ENCODE data around the gene LCORL.

Gene LCORL

DNA sequence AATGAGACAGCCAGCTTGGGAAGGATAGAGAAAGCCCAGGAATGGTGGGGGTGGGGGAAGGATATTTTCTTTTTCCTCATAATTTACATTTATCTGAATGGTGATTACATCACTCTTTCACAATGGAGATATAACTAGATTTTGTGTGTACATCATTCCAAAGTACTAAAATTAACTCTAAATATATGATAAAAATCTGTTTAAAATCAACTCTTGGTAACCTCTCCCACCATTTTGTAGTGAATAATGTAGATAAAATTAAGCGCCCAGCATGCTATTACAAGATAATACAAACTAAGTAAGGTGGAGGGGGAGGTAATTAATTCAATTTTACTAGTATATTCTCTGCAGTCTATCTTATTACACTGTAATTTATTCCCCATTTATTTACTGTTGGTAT is 131.9 kb downstream of the LCORL start:
- H3K4me3 ChIP-seq (ENCODE audit: low read depth, low read length): no peak overlapping the region
- TF ChIP-seq, protein P1, sequence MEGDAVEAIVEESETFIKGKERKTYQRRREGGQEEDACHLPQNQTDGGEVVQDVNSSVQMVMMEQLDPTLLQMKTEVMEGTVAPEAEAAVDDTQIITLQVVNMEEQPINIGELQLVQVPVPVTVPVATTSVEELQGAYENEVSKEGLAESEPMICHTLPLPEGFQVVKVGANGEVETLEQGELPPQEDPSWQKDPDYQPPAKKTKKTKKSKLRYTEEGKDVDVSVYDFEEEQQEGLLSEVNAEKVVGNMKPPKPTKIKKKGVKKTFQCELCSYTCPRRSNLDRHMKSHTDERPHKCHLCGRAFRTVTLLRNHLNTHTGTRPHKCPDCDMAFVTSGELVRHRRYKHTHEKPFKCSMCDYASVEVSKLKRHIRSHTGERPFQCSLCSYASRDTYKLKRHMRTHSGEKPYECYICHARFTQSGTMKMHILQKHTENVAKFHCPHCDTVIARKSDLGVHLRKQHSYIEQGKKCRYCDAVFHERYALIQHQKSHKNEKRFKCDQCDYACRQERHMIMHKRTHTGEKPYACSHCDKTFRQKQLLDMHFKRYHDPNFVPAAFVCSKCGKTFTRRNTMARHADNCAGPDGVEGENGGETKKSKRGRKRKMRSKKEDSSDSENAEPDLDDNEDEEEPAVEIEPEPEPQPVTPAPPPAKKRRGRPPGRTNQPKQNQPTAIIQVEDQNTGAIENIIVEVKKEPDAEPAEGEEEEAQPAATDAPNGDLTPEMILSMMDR (IDR thresholded peaks at IDR 0.05; ENCODE audit: low read depth, low read length): no peak

GRCh38 chr4:17884511-17884910 is 137.0 kb downstream of the LCORL start:
- TF ChIP-seq, protein P1 (IDR thresholded peaks at IDR 0.05; ENCODE audit: low read depth, low read length): no peak
- H3K4me3 ChIP-seq (ENCODE audit: low read depth, low read length): no peak overlapping the region

GRCh38 chr4:17884063-17884462 is 137.5 kb downstream of the LCORL start:
- H3K4me3 ChIP-seq (ENCODE audit: low read depth, low read length): no peak overlapping the region
- TF ChIP-seq, protein P1 (IDR thresholded peaks at IDR 0.05; ENCODE audit: low read depth, low read length): no peak

GRCh38 chr4:17877661-17878060 is 143.9 kb downstream of the LCORL start:
- no peak overlapping the region for H3K4me3 ChIP-seq (ENCODE audit: low read depth, low read length)
- TF ChIP-seq, protein P1 (IDR thresholded peaks at IDR 0.05; ENCODE audit: low read depth, low read length): no peak

GRCh38 chr4:17876943-17877342 is 144.6 kb downstream of the LCORL start:
- H3K4me3 ChIP-seq (ENCODE audit: low read depth, low read length): no peak overlapping the region
- TF ChIP-seq, protein P1 (IDR thresholded peaks at IDR 0.05; ENCODE audit: low read depth, low read length): no peak

DNA sequence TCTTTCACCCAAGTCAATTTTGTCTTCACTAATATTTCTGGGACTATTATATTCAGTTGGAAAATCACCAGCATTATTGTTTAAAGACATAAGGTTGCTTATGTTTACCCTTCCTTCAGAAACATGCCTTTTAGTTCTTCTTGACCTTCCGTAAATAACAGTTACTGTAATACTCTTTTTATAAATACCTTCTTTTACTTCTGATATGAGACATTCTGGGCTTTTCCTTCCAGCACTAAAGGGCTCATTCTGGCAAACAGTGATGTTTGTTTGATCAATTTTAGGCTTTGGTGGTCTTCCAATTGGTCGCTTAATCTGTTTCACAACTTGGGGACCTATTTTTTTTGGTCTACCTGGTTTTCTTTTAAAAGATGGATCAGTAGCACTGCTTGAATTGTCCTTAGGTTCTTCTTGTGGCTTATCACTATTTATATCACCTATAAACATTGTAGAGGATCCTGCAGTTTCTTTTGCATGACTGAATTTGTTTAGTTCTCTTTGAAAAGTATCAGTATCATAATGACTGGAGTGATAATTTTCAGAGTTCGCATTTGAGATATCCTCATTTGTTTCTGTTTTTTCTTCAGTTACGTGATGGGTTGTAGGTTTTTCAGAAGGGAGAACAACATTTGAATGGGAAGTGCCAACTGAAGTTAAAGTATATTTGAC is 146.0 kb downstream of the LCORL start:
- TF ChIP-seq, protein P1 (IDR thresholded peaks at IDR 0.05; ENCODE audit: low read depth, low read length): no peak
- H3K4me3 ChIP-seq (ENCODE audit: low read depth, low read length): no peak overlapping the region

GRCh38 chr4:17869327-17869726 is 152.2 kb downstream of the LCORL start:
- TF ChIP-seq, protein P1 (IDR thresholded peaks at IDR 0.05; ENCODE audit: low read depth, low read length): no peak
- H3K4me3 ChIP-seq (ENCODE audit: low read depth, low read length): no peak overlapping the region
